Endometrial microvascular endothelial cells (primary cell): Measurements from ENCODE around the gene IGFBP2. TPM values are rescaled to one million over a fixed set of nuclear protein-coding genes. Genes with fewer than 3 reads are reported as not detected.

Experiments
- in situ Hi-C: cut with HindIII; loops from 2 replicates; pipeline ENCODE4 v1.10.0; 2017; ENCODE audit warnings: low sequenced_read_pairs, low pct_unique_long_range_greater_than_20kb; ENCODE audit errors: inconsistent ontology term
- total RNA-seq: library from RNA; depleted of rRNA; stranded (reverse); fragments of >200 nt; gene quantifications from one replicate; pipeline ENCODE4 v1.2.3, GENCODE V29; 2015; ENCODE audit errors: inconsistent ontology term

Gene IGFBP2
- total RNA-seq, 1 donor from 2014 or later: 97.8 TPM

GRCh38 chr2:216635171-216635570, 2.0 kb downstream of the IGFBP2 start:
- in situ Hi-C loops: no loop called here

GRCh38 chr2:216635701-216636550, 2.7 kb downstream of the IGFBP2 start:
- in situ Hi-C loops: no loop called here

- in situ Hi-C loops: no loop called here
Observed at GRCh38 chr2:216636551-216637450, 3.6 kb downstream of the IGFBP2 start.

- in situ Hi-C loops: no loop called here
Observed at GRCh38 chr2:216637472-216637871, 4.3 kb downstream of the IGFBP2 start.

GRCh38 chr2:216643986-216644659, 10.9 kb downstream of the IGFBP2 start:
- in situ Hi-C loops: no loop called here

GRCh38 chr2:216644842-216645635, 11.8 kb downstream of the IGFBP2 start:
- in situ Hi-C loops: no loop called here

- in situ Hi-C loops: no loop called here
Observed at GRCh38 chr2:216645636-216645950, 12.4 kb downstream of the IGFBP2 start.

- in situ Hi-C loops: no loop called here
Observed at GRCh38 chr2:216646116-216646515, 12.9 kb downstream of the IGFBP2 start.

- in situ Hi-C loops: no loop called here
Observed at GRCh38 chr2:216648105-216648504, 14.9 kb downstream of the IGFBP2 start.

GRCh38 chr2:216649574-216649973, 16.4 kb downstream of the IGFBP2 start:
- in situ Hi-C loops: no loop called here

GRCh38 chr2:216650626-216651257, 17.5 kb downstream of the IGFBP2 start:
- in situ Hi-C loops: loop anchor here (10.0 kb wide), 1 partner anchor 136 kb away; no protein-coding TSS in a partner anchor

- in situ Hi-C loops: loop anchor here (10.0 kb wide), 1 partner anchor 137 kb away; no protein-coding TSS in a partner anchor
Observed at GRCh38 chr2:216651351-216651881, 18.2 kb downstream of the IGFBP2 start.

GRCh38 chr2:216652566-216652965, 19.3 kb downstream of the IGFBP2 start:
- in situ Hi-C loops: loop anchor here (10.0 kb wide), 1 partner anchor 138 kb away; no protein-coding TSS in a partner anchor

GRCh38 chr2:216653093-216653799, 20.0 kb downstream of the IGFBP2 start:
- in situ Hi-C loops: loop anchor here (10.0 kb wide), 1 partner anchor 138 kb away; no protein-coding TSS in a partner anchor

GRCh38 chr2:216653931-216654365, 20.7 kb downstream of the IGFBP2 start:
- in situ Hi-C loops: loop anchor here (10.0 kb wide), 1 partner anchor 139 kb away; no protein-coding TSS in a partner anchor

- in situ Hi-C loops: loop anchor here (10.0 kb wide), 1 partner anchor 140 kb away; no protein-coding TSS in a partner anchor
Observed at GRCh38 chr2:216654528-216655052, 21.4 kb downstream of the IGFBP2 start.
